Gastroesophageal sphincter (tissue), 3 donors: ENCODE measurements around the gene CELF2.

Experiments used
- EP300 ChIP-seq: sonication (generic); formaldehyde crosslinking; IDR thresholded peaks from one replicate; pipeline ENCODE4 v1.6.1; 2017; ENCODE audit warnings: antibody characterized with exemption, mild to moderate bottlenecking
- POLR2A ChIP-seq, 2 donors: fragments of 450-650 bp; IDR thresholded peaks; one replicate each; pipeline ENCODE4 v1.6.1; 2017; ENCODE audit warnings: antibody characterized with exemption in 2 of 2, mild to moderate bottlenecking in 2 of 2, moderate library complexity in 1 of 2
- TF ChIP-seq, protein P1 (sequence below), 4 experiments: fragments of 200-600 bp in 2 of 4; fragments of 450-650 bp in 2 of 4; sonication (generic) in 1 of 4; IDR thresholded peaks; one replicate each; pipeline ENCODE4 v1.5.1; 2017 to 2019; ENCODE audit warnings: antibody characterized with exemption in 4 of 4, mild to moderate bottlenecking in 2 of 4, moderate library complexity in 2 of 4

DNA sequence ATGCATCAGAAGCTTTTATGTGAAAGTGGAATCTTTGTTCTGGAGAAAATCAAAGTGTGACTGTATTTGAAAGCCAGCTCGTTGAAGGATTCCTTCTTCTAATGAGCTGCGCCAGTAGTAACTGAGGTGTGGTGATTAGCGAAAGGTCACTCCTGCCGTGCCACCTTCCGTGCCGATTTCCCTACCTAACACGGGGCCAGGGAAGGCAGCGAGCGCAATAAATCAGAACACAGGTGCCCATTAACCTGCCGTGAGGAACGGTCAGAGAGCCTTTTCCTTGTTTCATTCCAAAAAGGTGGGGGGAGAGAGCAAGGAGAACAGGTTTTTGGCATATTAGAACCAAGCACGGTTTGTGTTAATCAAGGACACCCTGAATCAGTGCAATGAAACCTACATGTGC is 258.0 kb downstream of the CELF2 start:
- TF ChIP-seq, protein P1, sequence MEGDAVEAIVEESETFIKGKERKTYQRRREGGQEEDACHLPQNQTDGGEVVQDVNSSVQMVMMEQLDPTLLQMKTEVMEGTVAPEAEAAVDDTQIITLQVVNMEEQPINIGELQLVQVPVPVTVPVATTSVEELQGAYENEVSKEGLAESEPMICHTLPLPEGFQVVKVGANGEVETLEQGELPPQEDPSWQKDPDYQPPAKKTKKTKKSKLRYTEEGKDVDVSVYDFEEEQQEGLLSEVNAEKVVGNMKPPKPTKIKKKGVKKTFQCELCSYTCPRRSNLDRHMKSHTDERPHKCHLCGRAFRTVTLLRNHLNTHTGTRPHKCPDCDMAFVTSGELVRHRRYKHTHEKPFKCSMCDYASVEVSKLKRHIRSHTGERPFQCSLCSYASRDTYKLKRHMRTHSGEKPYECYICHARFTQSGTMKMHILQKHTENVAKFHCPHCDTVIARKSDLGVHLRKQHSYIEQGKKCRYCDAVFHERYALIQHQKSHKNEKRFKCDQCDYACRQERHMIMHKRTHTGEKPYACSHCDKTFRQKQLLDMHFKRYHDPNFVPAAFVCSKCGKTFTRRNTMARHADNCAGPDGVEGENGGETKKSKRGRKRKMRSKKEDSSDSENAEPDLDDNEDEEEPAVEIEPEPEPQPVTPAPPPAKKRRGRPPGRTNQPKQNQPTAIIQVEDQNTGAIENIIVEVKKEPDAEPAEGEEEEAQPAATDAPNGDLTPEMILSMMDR (IDR thresholded peaks at IDR 0.05) = no peak
- TF ChIP-seq POLR2A (IDR thresholded peaks at IDR 0.05) (no peak), EP300 (no peak)
